ENCODE results near the gene PRELID1.
A peak's percentile ranks its signal among the peaks of the same experiment; 100 is the strongest.

Gene PRELID1

DNA sequence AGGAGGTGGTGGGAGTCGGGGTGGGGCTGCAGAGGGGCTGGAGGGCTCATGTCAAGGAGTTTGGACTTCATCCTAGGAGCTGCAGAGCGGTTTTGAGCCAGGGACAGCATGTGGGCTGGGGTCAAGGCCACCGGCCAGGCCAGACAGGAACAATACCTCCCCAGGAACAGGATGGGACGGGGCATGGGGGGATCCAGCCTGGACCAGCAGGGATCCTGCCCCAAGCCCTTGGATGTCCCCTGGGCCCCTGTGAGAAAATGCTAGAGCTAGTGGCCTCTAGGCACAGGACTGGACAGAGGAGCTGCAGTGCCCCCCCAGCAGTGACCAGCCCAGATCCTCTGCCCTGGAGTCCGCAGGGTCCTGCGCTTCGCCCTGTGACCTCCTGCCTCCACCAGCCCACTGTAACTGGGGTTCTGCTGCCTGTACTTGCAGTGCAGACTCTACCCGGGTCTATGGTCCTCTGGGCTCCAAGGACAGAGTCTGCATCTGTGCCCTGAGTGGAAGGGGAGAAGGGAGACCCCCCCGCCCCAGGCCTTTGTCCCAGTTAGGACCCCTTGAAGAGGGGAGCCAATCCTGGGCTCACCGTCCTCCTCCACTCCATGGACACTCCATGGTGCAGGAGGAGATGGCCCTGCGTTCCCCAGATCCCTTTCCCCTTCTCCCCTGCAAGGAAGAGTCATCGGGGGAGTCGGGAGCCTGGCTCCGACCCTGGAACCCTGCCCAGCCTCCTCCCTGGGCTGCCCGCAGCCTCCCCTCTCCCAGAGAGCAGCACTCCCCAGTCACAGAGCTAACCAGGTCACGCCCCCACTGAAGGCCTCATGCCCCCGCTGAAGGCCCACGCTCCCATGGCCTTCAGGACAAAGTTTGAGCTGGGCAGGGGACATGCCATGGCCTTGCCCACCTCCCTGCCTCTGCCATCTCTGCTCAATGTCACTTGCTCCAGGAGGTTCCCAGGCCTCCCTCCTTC is 11.1 kb downstream of the PRELID1 start:
- DNase-seq (ENCODE audit: low spot score), result no peak

DNA sequence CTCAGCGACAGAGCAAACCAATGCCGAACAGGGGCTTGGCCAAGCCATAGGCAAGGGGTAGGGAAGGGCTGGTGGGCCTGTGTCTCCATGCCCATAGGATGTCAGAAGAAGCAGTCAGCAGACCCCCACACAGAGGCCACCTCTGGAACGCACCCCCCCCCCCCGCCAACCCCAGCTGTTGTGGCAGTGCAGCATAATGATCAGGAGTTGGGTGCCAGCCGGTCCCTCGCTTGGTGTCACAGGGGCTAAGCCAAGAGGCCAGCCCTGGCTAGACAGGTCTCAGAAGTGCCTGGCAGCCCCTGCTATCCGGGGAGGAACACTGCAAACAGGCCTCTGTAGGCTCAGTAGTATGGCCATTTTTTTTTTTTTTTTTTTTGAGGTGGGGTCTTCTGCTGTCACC is 11.8 kb downstream of the PRELID1 start:
- DNase-seq (ENCODE audit: low spot score), result no peak

DNA sequence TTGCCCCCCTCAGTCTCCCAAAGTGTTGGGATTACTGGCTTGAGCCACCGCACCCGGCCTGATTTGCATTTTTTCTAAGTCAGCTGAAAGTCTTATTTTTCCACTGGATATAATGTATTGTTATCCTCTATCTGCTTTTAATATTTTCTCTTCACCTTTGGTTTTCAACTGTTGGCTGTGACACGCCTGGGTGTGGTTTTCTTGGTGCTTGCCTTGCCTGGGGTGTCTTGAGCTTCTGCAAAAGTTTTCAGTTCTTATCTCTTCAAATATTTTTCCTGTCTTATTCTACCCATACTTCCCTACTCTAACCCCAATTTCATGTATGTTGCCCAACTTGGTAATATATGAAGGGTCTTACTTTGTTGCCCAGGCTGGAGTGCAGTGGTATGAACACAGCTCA is 12.4 kb downstream of the PRELID1 start:
- no peak for DNase-seq (ENCODE audit: low spot score)

DNA sequence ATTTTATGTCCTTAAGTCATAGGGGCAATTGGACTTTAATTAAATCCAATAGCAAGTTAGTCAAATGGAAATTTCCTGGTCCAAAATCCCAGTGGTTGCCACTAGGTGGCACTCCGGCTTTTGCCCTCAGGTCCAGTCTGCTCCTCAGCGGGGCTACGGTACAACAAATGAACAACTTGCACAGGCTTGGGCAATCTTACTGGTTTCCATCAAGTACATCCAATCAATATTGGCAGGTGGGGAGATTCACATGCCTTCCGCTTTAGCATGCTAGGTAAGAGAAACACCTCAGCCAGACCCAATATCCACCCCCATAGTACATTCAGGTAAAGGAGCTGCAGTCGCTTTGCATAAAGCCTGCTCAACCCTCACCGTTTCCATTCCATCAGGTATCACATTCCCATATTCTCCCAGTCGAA is 14.4 kb downstream of the PRELID1 start:
- DNase-seq (ENCODE audit: low spot score), result peak; percentile 81

GRCh38 chr5:177319913-177320588 is 16.5 kb downstream of the PRELID1 start:
- DNase-seq (ENCODE audit: low spot score), result peak; percentile 43

DNA sequence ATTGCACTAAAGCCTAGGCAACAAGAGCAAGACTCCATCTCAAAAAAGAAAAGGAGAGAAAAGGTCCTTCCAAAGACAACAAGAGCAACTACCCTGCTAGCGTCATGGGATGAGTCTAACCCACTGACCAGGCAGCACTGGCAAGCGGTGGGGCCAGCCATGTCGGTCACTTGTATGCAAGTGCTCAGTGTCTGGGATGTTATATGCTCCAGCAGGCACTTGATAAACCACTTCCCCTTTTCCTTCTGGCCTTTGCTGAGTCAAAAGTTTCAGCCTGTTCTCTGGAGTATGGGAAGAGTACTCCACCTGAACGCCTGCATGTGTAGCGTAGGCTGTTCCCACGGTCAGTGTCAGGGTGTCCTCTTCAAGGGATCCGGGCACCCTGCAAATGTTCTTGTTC is 17.3 kb downstream of the PRELID1 start:
- no peak for DNase-seq (ENCODE audit: low spot score)

- DNase-seq (ENCODE audit: low spot score), result peak; percentile 43
Observed at GRCh38 chr5:177325868-177326381, 22.3 kb downstream of the PRELID1 start.

DNA sequence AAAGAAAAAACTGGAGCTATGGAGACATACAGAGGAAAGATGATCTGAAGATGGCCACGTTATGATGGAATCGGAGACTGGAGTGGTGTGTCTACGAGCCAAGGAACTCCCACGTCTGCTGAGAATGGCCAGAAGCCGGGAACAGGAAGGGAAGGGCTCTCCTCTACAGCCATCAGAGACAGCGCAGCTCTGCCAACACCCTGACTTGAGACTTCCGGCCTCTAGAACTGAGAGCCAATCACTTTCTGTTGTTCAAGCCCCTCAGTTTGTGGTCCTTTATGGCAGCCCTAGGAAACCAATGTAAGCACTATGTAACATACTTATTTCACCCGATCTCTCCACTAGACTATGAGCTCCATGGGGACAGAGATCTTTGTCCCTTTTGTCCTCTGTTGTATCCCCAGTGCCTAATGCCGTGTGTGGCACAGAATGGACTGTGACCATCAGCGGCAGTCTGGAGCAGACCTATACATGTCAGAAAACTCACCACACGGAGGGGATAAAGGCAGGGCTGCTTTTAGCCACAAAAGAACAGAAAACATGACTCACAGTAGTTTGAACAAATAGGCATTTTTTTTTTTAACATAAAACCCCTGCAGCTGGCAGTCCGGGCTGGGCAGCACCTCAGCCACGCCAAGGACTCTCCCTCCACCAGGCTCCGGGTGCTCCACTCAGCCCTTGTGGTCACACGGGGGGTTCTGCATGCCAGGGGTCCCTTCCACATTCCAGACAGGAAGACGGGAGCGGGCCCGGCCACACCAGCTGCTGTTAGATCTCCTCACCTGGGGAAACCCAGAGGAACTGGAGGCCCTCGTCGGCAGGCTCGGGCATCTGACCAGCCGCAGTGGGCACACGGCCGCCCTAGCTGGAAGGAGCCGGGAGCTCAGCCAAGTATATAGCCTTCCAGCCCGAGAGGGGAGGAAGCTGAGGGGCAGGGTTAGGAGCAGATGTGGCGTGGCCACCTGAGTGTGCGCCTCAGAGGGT is 24.2 kb downstream of the PRELID1 start:
- DNase-seq (ENCODE audit: low spot score), result peak; percentile 38

DNA sequence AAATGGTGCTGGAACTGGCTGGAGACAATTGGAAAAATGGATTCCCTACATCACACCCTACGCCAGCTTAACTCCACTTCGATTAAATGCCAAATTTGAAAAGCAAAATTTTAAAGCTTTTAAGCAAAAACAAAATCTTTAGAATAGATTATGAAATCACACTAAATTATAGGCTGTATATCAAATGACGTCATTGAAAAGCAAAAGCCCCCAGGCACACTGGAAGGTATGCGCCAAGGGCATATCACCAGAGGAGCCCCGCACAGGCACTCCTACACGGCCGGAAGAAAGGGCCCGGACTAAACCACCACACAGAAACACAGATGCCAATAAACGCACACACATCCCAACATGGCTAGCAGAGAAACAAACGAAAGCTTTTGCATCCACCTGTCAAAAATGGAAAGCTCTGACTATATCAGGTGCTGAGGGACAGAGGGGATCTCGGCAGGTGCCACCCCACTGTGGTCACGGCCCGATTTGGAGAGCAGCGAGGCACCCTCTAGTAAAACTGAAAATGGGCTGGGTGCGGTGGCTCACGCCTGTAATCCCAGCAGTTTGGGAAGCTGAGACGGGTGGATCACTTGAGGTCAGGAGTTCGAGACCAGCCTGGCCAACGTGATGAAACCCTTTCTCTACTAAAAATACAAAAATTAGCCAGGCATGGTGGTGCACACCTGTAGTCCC is 25.1 kb downstream of the PRELID1 start:
- DNase-seq (ENCODE audit: low spot score), result no peak

GRCh38 chr5:177329883-177330282 is 26.3 kb downstream of the PRELID1 start:
- DNase-seq (ENCODE audit: low spot score), result no peak

GRCh38 chr5:177330991-177331842 is 27.6 kb downstream of the PRELID1 start:
- DNase-seq (ENCODE audit: low spot score), result no peak

GRCh38 chr5:177332031-177332895 is 28.7 kb downstream of the PRELID1 start:
- DNase-seq (ENCODE audit: low spot score), result no peak

DNA sequence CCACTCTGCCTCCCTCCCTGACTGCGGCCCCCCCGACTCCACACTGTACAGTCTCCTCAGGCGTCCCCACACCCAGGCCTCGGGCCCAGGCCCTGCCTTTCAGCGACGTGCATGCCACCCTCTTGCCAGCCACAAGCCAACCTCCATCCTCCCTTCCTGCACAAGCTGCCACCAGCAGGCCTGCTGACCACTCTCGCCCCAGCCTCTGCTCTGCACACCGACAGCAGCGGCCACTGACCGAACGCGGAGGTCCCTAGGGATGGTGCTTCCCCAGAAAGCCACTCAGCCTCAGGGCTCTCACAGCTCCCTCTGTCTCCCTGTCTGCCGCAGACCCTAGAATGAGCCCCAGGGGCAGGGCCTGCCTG is 29.3 kb downstream of the PRELID1 start:
- no peak for DNase-seq (ENCODE audit: low spot score)

GRCh38 chr5:177333420-177334154 is 30.0 kb downstream of the PRELID1 start:
- no peak for DNase-seq (ENCODE audit: low spot score)

DNA sequence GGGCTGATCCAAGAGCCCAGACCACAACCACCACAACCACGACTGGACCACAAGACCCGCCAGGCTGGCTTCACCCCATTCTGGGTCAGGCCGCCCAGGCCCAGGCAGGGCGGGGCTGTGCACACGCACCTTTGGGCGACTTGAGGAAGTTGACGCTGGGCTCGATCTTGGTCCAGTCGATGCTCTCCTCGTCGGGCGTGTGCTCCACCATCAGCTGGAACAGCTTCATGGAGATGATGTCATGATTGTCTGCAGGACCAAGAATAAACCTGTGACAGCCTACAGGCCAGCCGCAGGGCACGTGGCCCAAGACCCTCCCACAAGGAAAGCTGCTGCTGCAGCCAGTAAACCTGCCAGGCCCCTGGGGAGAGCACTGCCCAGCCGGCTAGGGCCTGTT is 30.6 kb downstream of the PRELID1 start:
- DNase-seq (ENCODE audit: low spot score), result no peak

DNA sequence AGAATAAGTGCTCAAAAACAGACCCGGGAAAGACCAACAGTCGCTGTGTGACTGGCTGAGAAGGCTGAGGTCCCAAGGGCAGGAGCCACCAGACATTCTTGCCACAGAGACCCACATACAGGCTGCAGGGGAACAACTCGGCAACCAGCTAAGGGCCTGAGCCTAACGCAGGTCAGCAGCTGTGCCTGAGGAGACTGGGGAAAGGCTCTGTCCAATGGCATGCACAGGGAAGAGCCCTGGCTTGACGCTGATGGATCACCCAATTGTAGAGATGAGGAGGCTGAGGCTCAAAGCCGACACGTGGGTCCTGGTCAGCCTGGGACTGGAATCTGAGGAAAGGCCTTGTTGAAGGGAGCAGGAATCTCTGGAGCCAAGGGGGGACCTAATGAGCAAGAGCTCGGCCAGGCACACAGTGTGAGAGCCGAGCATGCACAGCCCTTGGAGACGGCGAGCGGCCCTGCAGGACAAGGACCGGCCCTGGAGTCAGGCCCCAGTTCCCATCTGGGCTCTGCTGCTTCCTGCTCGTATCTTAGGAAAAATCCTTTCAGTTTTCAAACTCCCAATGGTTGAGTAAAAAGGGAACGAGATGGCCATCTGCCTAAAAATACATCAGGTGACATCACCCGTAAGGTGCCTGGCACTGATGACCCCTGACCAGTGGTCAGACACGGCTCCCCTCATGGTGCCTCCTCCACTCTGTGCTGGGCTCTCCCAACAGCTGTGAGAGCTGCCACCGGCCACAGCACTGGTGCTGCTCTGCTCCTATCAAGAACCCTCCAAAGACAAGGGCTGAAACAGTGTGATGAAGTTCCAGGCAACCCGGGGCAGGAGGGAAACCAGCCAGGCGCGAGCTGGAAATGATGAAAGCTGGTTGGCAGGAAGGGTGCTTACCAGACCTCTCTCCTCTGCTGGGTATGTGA is 31.4 kb downstream of the PRELID1 start:
- no peak for DNase-seq (ENCODE audit: low spot score)

DNA sequence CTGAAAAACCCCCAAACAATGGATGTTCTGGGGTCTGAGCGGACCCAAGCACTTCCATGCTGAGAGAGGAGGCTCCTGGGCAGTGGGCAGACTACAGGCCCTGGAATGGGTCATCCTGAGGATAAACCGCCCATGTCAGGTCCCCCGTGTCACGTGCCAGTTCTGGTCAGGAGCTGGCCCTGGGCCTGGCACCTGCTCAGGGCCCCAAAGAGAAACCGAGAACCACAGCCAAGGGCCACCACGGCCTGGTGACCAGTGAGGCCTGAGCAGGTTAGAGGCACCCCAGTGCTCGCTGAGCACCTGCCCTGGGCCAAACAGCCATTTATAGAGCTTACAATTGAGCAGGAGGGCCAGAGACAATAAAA is 32.1 kb downstream of the PRELID1 start:
- DNase-seq (ENCODE audit: low spot score), result no peak

DNA sequence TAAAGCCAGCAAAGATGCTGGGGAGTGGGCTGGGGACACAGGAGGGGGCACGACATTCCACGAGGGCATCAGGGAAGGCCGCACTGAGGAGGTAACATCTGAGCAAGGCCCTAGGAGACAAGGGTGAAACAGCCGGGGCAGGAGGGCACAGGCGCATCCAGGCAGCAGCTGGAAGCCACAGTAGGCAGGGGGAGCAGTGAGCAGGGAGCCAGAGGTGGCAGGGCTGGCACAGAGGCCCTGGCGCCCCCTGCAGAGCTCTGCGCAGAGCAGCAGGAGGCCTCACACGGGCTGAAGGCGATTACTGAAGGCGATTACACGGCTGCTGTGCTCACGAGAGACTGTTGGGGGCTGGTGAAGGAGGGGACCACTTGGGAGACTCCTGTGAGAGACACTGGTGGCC is 32.5 kb downstream of the PRELID1 start:
- DNase-seq (ENCODE audit: low spot score), result peak; percentile 54
